ENCODE data around the gene DNAJC10. TPM values are rescaled to one million over a fixed set of nuclear protein-coding genes. Genes with fewer than 3 reads are reported as not detected.
A peak's percentile ranks its signal among the peaks of the same experiment; 100 is the strongest.
"Not testable (repeated sequence)": the region's sequence is repeated elsewhere in the genome, so short reads cannot be mapped to it uniquely, and the experiment has no call there.

DNAJC10 gene
- total RNA-seq, 1 donor from 2014 or later: 78.3 TPM

DNA sequence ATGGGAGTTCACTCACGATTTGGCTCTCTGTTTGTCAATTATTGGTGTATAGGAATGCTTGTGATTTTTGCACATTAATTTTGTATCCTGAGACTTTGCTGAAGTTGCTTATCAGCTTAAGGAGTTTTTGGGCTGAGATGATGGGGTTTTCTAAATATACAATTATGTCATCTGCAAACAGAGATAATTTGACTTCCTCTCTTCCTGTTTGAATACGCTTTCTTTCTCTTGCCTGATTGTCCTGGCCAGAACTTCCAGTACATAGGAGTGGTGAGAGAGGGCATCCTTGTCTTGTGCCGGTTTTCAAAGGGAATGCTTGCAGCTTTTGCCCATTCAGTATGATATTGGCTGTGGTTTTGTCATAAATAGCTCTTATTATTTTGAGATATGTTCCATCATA, 66.6 kb downstream of the DNAJC10 start:
- DNase-seq (ENCODE audit: low read depth in 2 of 2): not testable (repeated sequence)

DNA sequence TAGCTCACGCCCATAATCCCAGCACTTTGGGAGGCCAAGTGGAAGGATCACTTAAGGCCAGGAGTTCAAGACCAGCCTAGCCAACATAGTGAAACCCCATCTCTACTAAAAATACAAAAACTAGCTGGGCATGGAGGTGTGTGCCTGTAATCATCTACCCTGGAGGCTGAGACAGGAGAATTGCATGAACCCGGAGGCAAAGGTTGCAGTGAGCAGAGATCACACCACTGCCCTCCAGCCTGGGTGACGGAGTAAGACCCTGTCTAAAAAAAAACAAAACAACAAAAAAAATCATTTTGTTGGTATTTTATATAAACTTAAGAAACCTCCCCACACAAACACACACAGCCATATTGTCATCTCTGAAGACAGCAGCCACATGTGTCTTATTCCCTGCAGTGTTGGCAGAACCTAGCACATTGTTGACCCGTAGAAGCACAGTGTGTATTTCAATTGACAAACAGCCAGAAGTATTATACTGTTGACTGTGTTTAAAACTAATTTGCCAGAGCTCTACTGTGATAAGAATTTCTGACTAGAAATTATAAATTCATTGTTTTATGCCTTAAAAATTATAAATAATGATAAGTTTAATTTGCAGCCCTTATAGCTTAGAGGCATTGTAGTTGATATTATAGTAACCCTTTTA, 68.1 kb downstream of the DNAJC10 start:
- no peak for DNase-seq (ENCODE audit: low read depth in 2 of 2)

DNA sequence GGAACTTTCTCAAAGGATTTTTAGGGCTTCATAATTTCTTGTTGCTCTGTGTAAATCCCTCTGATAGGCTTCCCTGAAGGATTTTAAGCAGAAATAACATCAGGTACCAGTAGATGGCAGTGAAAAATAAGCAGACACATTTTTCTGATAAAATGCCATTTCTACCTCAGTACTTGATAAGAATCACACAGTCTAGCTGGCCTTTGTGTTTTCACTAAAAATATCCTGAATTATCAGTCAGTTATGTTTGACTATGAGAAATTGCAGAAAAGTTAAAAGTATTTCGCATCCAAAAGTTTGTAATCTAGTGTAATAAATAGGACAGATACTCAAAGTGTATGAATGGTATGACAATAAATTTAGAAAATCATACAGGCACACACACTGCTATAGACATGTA, 68.7 kb downstream of the DNAJC10 start:
- peak; percentile 36 to 57 for DNase-seq (ENCODE audit: low read depth in 2 of 2)

DNA sequence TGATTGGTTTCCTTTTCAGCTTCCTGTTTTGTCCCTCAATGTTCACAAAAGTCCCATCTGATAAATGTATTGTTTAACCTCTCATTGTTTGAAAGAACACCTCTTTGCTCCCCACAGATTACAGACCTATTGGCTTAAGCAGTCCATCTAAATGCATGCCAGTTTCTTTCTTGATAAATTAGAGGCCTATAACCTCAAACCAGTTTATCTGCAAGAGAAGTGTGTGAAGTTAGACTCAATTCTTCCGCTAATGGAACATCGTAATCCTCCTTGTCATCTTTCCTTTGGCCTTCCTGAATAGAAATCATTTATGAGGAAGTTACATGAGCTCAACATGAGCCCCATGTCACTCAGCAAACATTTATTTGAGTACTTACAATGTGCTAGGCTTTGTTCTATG, 76.4 kb downstream of the DNAJC10 start:
- peak in 1 of 2 donors; percentile 43 for DNase-seq (ENCODE audit: low read depth in 2 of 2)

DNA sequence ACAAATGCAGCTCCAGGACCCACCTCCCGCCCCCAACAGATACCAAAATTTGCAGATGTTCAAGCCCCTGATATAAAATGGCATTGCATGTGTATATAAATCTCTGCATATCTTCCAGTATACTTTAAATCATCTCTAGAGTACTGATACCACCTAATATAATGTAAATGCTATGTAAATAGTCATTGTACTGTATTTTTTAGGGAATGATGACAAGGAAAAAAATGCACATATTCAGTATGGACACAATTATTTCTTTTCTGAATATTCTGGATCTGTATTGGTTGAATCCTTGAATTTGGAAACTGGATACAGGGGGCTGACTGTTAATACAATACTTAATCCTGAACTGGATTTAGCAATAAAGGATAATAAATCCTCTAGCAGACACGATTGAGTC, 82.7 kb downstream of the DNAJC10 start:
- no peak for DNase-seq (ENCODE audit: low read depth in 2 of 2)

DNA sequence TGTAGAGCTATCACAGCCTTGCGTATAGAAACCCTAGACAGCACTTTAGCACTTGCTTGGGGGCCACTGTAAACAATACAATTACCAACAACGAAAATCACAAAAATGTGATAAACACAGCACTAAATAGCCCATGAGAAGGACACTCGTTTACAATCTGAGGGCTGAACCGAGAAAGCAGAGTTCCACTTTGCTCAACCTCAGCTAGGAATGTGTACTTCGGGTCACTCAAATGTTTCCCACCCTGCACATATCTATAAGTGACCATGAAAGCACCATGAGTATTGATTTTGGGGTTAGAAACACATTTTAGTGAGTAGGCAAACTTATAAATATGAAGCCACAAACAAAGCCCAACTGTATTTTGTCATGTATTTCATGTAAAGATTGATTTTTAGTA, 88.1 kb downstream of the DNAJC10 start:
- no peak for DNase-seq (ENCODE audit: low read depth in 2 of 2)

DNA sequence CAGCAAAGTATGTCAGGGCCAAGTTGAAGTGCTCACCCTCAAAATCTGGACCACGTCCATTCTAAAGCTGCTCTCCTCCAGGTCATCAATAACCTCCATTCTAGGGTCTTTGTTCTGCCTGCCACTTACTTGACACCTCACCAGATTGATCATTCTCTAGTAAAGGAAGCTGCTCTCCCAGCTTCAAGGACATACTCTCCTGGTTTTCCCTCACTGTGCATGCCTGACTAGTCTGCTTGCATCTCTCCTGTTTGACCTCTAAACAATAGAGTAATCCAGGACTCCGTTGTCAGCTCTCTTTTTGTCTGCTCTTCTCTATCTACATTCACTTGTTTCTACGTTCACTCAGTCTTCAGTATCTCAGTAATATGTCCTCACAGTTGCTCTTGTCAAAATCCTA, 91.3 kb downstream of the DNAJC10 start:
- no peak for DNase-seq (ENCODE audit: low read depth in 2 of 2)

DNA sequence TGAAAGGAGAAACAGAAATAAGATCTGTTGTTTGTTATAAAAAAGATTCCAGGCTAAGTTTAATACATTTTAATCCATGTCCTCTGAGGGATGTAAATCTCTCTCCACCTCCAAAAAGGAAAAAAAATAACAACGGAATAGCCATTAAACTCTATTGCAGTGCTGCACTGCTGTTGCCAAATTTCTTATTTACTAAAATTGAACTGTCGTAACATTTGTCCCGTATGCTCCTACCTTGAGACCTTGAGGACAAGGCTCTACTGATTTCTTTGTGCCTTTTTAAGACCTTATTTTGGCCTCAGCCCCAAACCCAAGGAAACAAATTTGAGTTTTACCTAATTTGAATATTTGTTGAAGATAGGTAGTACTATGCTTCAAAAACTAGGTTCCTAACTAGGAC, 94.0 kb downstream of the DNAJC10 start:
- DNase-seq (ENCODE audit: low read depth in 2 of 2): no peak

DNA sequence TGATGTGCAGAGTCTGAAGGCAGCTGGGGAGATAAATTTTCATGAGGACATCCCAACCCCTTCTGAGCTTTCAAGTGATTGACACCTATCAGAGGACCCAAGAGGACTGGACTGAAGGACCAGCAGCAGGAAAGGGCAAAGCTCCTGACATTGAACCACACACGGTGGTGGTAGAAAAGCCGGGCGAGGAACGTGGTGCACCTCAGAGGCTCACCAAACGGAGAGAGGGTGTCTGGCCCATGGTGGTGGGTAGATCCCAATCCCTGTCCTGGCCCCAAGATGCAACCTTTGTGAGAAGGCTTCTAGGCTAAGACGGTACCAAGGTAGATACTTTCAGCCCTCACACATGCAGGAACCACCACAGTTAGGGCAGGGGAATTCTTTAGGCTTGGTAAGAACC, 98.3 kb downstream of the DNAJC10 start:
- DNase-seq (ENCODE audit: low read depth in 2 of 2): no peak

DNA sequence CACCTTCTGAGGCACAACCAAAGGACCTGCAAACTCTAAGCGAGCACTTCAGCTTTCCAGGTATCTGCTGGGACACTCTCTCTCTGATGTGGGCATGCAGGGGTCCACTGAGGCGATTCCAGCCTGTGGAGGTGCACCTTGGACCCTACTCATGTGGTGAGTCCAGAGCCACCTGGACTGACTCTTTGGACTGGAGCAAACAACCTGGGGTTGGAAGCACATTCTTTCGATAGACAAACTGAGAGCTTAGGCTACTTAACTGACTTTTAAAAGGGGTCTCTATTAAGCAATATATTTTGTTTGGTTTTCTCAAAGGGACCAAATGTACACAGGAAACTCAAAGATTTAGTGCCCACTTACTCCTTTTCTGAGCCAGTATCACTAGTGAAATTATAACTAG, 98.7 kb downstream of the DNAJC10 start:
- no peak for DNase-seq (ENCODE audit: low read depth in 2 of 2)

DNA sequence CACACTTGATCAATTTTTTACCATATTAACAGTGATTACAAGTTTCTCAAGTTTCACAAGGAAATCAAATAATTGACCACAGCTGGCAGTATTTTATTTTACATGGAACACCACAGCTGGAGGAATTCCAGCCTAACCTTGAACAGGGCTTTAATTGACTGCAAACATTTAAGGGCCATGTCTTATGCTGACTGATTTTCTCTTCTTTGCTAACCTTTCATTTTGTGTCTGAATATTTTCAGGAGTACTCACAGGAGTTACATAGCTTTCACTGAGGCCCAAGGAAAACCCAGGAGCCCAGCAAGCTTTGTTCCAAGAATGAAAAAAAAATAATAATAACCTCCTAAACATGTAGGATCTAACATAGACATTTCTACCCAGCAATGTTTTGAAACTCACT, 100.8 kb downstream of the DNAJC10 start:
- no peak for DNase-seq (ENCODE audit: low read depth in 2 of 2)

DNA sequence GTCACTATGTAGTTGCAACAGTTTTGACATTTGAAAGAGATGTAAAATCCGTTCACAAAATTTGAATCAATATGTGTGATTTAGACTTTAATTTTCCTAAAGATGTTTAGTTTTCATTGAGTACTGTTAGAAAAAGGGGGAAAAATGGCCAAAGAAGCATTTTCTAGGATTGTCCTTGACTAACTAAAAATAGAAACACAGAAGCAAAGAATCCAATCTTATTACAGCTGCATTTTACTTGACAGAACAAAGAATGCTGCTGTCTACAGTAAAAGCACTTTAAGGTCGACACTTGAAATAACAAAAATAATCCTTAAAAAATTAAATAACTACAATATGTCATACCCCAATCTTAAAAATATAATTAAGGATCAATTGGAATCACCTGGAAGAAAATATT, 101.5 kb downstream of the DNAJC10 start:
- no peak for DNase-seq (ENCODE audit: low read depth in 2 of 2)

DNA sequence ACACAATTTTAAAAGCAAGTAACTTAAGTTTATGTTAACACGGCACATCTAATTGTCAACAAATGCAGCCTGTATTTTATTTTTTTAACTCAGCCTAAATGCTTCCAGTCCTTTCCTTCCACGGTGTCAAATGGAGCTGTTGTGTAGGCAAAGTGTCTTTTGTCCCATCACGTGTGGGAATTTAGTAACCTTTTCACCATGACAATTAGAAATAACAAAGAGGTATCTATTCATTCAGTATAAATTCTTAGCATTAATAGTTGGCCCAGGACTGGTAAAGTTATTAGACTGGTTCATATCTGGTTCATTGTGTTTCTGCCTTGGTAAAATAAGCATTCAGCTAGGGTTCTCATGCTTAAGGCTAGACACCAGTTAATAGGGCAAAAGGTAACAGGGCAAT, 102.4 kb downstream of the DNAJC10 start:
- DNase-seq (ENCODE audit: low read depth in 2 of 2): no peak

DNA sequence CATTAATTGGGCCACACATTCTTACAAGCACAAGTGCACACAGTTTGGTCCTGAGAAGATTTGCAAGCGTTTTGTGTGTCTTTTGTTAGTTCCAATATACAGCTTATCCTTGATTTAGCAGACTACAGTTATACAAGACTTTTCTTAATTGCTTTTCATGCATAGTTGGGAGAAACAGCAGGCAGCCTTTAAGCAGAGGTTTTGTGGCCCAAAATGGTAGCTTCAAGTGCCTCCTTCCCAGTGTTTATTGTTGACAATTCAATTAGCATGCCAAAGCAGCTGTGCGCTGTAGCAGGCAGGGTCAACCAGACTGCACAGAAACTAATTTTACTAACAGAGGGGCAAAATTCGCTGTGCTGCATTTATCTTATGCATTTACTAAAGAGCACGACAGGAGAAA, 102.9 kb downstream of the DNAJC10 start:
- no peak for DNase-seq (ENCODE audit: low read depth in 2 of 2)

DNA sequence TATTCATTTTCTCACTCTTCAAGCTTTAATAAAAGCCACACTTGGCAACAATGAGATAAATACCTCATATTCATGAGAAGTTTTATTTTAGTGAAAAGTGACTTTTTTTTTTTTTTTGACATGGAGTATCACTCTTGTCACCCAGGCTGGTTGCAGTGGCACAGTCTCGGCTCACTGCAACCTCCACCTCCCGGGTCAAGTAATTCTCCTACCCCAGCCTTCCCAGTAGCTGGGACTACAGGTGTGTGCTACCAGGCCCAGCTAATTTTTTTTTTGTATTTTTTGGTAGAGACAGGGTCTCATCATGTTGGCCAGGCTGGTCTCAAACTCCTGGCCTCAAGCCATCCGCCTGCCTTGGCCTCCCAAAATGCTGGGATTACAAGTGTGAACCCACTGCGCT, 103.4 kb downstream of the DNAJC10 start:
- DNase-seq (ENCODE audit: low read depth in 2 of 2): no peak

DNA sequence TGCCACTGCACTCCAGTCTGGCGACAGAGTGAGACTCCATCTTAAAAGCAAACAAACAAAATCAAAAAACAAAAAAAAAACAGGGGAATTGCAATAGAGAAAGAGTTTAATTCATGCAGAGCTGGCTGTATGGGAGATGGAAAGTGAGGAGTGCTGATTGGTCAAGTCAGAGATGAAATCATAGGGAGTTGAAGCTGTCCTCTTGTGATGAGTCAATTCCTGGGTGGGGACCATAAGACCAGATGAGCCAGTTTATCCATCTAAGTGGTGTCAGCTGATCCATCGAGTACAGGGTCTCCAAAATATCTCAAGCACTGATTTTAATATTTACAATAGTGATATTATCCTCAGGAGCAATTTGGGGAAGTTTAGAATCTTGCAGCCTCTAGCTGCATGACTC, 105.1 kb downstream of the DNAJC10 start:
- no peak for DNase-seq (ENCODE audit: low read depth in 2 of 2)

DNA sequence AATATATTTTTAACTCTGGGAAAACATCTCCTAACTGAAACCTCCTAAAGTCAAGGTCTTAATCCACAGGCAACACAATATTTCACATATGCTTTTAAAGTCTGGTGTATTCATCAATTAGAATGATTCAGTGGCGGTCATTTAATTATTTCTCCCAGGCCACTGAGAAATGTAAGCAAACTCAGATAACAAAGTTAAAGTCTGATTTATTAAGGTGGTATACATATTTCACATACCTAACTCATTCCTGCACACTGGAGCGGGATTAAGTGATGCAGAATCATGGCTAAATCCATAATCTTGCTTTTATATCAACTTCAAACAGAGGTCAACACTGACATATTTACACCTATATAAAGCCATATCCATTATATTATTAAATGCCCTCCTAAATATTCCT, 106.7 kb downstream of the DNAJC10 start:
- DNase-seq (ENCODE audit: low read depth in 2 of 2): no peak

DNA sequence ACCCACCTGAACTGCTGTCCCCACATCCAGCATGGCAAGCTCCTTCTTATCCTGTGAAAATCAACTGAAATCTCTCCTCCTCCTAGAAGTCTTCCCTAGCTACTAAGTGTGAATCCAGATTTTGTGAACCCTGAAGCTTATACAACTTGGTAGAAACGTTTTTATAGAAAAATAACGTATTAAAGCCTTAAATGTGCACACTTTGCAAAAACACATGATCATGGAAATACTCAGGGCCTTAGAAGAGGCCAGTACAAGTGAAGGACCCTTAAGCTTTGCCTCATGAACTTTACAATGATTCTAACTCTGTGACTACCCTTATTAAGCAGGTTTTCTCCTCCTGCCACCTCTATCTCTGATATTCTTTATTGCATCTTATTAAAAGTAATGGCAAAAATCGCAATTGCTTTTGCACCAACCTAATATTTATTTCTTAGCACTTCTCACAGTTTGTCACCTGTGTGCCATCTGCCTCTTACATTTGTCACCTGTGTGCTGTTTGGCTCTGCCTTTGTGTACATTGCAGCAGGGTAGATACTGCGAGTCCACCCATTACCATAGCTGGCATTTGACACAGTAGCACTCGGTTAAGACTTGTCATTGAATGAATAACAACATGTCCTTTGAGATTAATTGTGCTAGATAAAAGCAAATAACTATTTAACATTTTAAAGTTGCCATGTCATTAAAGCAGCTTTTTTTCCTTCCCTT, 108.2 kb downstream of the DNAJC10 start:
- DNase-seq (ENCODE audit: low read depth in 2 of 2): no peak

DNA sequence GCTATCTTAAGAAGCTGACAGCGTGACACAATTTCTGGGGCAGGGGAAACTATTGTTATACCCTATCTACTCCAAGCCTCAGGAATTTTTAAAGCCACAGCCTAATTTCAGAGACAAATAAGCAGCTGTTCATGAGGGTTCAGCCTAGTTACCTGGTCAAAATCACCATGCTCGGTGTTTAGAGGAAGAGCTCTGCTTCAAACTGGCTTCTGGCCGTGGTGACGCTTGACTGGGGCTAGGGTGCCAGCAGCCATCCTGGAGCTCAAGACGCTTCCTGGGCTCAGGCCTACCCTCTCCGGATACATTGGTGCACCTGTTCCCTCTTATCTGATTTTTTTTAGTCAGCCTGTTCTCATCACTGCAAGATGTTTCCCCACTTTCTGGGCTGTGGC, 108.7 kb downstream of the DNAJC10 start:
- no peak for DNase-seq (ENCODE audit: low read depth in 2 of 2)

DNA sequence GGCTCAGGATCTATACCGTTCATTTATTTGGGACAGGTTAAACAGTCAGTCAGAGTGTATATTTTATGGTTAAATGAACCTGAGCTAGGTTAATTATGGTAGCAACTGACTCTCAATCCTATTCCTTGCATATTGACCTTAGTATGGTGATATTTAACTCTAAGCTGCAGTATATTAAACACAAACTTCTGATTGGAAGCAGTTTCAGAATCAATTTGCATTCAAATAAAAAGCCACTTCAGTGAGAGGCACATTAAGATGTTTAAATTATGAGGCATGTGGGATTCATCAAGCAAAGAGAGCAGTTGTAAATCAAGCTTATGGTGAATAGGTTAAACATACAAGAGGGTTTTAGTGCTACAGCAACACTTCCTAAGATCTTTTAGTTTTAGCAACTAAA, 110.0 kb downstream of the DNAJC10 start:
- DNase-seq (ENCODE audit: low read depth in 2 of 2): no peak

DNA sequence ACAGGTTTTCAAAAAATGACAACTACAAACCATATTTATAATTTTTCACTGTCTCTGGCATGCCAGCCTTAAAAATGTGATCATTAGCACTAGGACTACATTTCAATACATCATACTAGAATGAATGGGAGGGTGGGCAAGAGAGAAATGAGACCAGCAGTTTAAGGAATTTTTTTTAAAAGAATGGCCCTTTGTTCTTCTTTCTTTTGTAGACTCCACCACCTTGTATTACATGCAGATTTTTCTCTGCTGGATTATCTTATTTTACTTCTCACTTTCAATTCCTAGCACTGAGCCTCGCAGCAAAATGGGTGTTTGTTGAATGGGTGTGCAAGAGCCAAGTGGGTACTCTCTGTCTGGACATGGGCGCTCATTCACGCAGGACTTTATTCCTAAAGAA, 110.4 kb downstream of the DNAJC10 start:
- no peak for DNase-seq (ENCODE audit: low read depth in 2 of 2)

DNA sequence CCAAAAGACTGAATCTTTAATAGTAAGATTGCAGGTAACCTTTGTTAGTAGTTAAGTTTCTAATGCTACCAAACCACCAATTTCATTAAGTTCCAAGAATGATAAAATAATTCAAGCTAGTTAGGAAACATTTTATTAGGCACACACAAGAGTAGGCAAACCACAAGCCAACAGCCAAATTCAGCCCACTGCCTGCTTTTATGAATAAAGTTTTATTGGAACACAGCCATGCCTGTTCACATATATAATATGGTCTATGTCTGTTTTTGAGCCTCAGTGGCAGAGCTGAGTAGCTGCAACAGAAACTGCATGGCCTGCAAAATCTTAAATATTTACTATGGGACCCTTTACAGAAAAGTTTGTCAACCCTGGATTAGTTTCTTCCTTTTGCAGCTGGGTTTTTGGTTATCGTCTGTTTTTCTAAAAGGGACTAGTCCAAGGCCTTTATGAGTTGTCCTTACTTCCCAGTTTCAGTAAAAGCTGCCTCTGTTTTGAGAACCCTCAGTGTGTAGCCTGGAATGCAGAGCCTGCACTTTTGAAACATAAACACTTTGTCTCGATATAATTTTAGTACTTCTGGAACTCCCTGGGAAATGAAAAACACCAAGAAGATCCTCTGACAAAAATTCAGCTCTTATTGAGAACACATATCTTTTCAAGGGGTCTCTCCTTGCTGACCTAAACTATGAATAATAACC, 111.3 kb downstream of the DNAJC10 start:
- DNase-seq (ENCODE audit: low read depth in 2 of 2): no peak

DNA sequence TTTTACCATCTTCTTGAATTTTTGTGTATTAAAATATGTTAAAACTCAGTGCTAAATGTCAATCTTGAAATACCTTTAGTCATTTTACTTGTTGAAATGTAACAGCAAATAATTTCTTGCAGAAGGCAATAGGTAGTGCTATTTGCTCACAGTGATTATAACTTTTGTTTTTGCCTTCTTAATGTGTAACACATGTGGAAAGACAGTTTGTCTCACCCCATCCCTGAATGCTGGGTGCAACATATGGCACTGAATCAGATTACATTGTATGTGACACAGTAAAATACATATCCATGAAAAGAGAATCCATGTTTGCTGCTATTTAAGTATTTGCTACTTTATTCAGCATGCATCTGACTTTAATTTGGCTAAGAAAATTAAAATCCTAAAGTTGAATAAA, 115.0 kb downstream of the DNAJC10 start:
- no peak for DNase-seq (ENCODE audit: low read depth in 2 of 2)
